ENCODE measurements around the gene FUNDC1. TPM values are rescaled to one million over a fixed set of nuclear protein-coding genes. Genes with fewer than 3 reads are reported as not detected.
"Not testable (repeated sequence)": the region's sequence is repeated elsewhere in the genome, so short reads cannot be mapped to it uniquely, and the experiment has no call there.

Gene FUNDC1
- total RNA-seq (10 to 100 TPM; 25.8 to 31.0 TPM), polyA plus RNA-seq (ENCODE audit: insufficient read length in 2 of 2) (10 to 100 TPM; 28.1 to 30.4 TPM)
- long read RNA-seq, donor 1, transcript FUNDC1-201 (5 exons, 1,196 nt): major isoform, 16 of 20 reads
- long read RNA-seq, donor 1, partial matches to known transcripts: 0 of 20 reads
- long read RNA-seq, donor 1, other reads (novel, unspliced or antisense): 0 of 20 reads
- long read RNA-seq, donor 2, transcript FUNDC1-201 (5 exons, 1,196 nt): major isoform, 5 of 5 reads
- long read RNA-seq, donor 2, partial matches to known transcripts: 0 of 5 reads
- long read RNA-seq, donor 2, other reads (novel, unspliced or antisense): 0 of 5 reads
- long read RNA-seq, donor 3, transcript FUNDC1-201 (5 exons, 1,196 nt): major isoform, 6 of 7 reads
- long read RNA-seq, donor 3, partial matches to known transcripts: 0 of 7 reads
- long read RNA-seq, donor 3, other reads (novel, unspliced or antisense): 0 of 7 reads
- long read RNA-seq, donor 4, transcript FUNDC1-201 (5 exons, 1,196 nt): major isoform, 22 of 27 reads
- long read RNA-seq, donor 4, transcript FUNDC1-202 (4 exons, 1,069 nt): minor isoform, 5 of 27 reads
- long read RNA-seq, donor 4, partial matches to known transcripts: 0 of 27 reads
- long read RNA-seq, donor 4, other reads (novel, unspliced or antisense): 0 of 27 reads

GRCh38 chrX:44542567-44543325, at the start of gene FUNDC1:
TSS of gene FUNDC1 (minus strand) at chrX:44542859. CDS start at chrX:44542832, 27 bp downstream.
- 2% methylated on average over 24 of the region's 35 CpGs for WGBS (ENCODE audit: insufficient coverage)
- DNase-seq (ENCODE audit: low read depth in 4 of 6, low spot score in 6 of 6): peak; percentile 78 to 98 (median 90)
- peak within 1 kb of the TSS; percentile 72 for H3K4me3 ChIP-seq (ENCODE audit: low read depth, low read length)
- H3K27ac ChIP-seq (ENCODE audit: low read depth, low read length): peak within 1 kb of the TSS; percentile 37
- no peaks in the 10 kb centered on the region for H3K4me1 ChIP-seq (ENCODE audit: control insufficient read depth, insufficient read depth, low read length)
- H3K27me3 ChIP-seq (ENCODE audit: control insufficient read depth, insufficient read depth, low read length): peaks cover 2% of the 10 kb centered on the region
- no peaks in the 10 kb centered on the region for H3K36me3 ChIP-seq (ENCODE audit: control insufficient read depth, insufficient read depth, low read length)
- H3K9me3 ChIP-seq (ENCODE audit: control insufficient read depth, insufficient read depth, low read length): no peaks in the 10 kb centered on the region

- H3K9me3 ChIP-seq (ENCODE audit: control insufficient read depth, insufficient read depth, low read length): no peaks in the 10 kb centered on the region
- no peak overlapping the region for H3K4me3 ChIP-seq (ENCODE audit: low read depth, low read length)
- DNase-seq (ENCODE audit: low read depth in 4 of 6, low spot score in 6 of 6): no peak
- 92% methylated on average over 1 of the region's 3 CpGs for WGBS (ENCODE audit: insufficient coverage)
- no peaks in the 10 kb centered on the region for H3K36me3 ChIP-seq (ENCODE audit: control insufficient read depth, insufficient read depth, low read length)
- H3K27me3 ChIP-seq (ENCODE audit: control insufficient read depth, insufficient read depth, low read length): no peaks in the 10 kb centered on the region
- H3K4me1 ChIP-seq (ENCODE audit: control insufficient read depth, insufficient read depth, low read length): no peaks in the 10 kb centered on the region
- no peak overlapping the region for H3K27ac ChIP-seq (ENCODE audit: low read depth, low read length)
Measured at GRCh38 chrX:44585866-44586265, 43.2 kb upstream of the FUNDC1 start.

- no peak overlapping the region for H3K27ac ChIP-seq (ENCODE audit: low read depth, low read length)
- no peaks in the 10 kb centered on the region for H3K9me3 ChIP-seq (ENCODE audit: control insufficient read depth, insufficient read depth, low read length)
- H3K27me3 ChIP-seq (ENCODE audit: control insufficient read depth, insufficient read depth, low read length): no peaks in the 10 kb centered on the region
- no peaks in the 10 kb centered on the region for H3K36me3 ChIP-seq (ENCODE audit: control insufficient read depth, insufficient read depth, low read length)
- DNase-seq (ENCODE audit: low read depth in 4 of 6, low spot score in 6 of 6): no peak
- H3K4me3 ChIP-seq (ENCODE audit: low read depth, low read length): no peak overlapping the region
- WGBS (ENCODE audit: insufficient coverage): no CpG with 5 or more reads among the region's 3 CpGs
- H3K4me1 ChIP-seq (ENCODE audit: control insufficient read depth, insufficient read depth, low read length): no peaks in the 10 kb centered on the region
Measured at GRCh38 chrX:44580466-44580865, 37.8 kb upstream of the FUNDC1 start.

GRCh38 chrX:44572340-44572938, 29.8 kb upstream of the FUNDC1 start:
- Histone ChIP-seq H3K4me1 (ENCODE audit: control insufficient read depth, insufficient read depth, low read length) (no peaks in the 10 kb centered on the region), H3K4me3 (ENCODE audit: low read depth, low read length) (no peak overlapping the region), H3K27me3 (ENCODE audit: control insufficient read depth, insufficient read depth, low read length) (no peaks in the 10 kb centered on the region), H3K27ac (ENCODE audit: low read depth, low read length) (no peak overlapping the region), H3K36me3 (ENCODE audit: control insufficient read depth, insufficient read depth, low read length) (no peaks in the 10 kb centered on the region), H3K9me3 (ENCODE audit: control insufficient read depth, insufficient read depth, low read length) (no peaks in the 10 kb centered on the region)
- 85% methylated on average over 3 of the region's 4 CpGs for WGBS (ENCODE audit: insufficient coverage)
- no peak for DNase-seq (ENCODE audit: low read depth in 4 of 6, low spot score in 6 of 6)

GRCh38 chrX:44570522-44570921, 27.9 kb upstream of the FUNDC1 start:
- no peak for DNase-seq (ENCODE audit: low read depth in 4 of 6, low spot score in 6 of 6)
- no peak overlapping the region for H3K4me3 ChIP-seq (ENCODE audit: low read depth, low read length)
- no CpG with 5 or more reads among the region's 2 CpGs for WGBS (ENCODE audit: insufficient coverage)

GRCh38 chrX:44569122-44569521, 26.5 kb upstream of the FUNDC1 start:
- peak in 1 of 6 donors; percentile 4 for DNase-seq (ENCODE audit: low read depth in 4 of 6, low spot score in 6 of 6)
- WGBS (ENCODE audit: insufficient coverage): no CpG with 5 or more reads among the region's 1 CpG
- no peaks in the 10 kb centered on the region for H3K27me3 ChIP-seq (ENCODE audit: control insufficient read depth, insufficient read depth, low read length)
- no peak overlapping the region for H3K27ac ChIP-seq (ENCODE audit: low read depth, low read length)
- H3K4me1 ChIP-seq (ENCODE audit: control insufficient read depth, insufficient read depth, low read length): no peaks in the 10 kb centered on the region
- H3K9me3 ChIP-seq (ENCODE audit: control insufficient read depth, insufficient read depth, low read length): no peaks in the 10 kb centered on the region
- no peaks in the 10 kb centered on the region for H3K36me3 ChIP-seq (ENCODE audit: control insufficient read depth, insufficient read depth, low read length)
- H3K4me3 ChIP-seq (ENCODE audit: low read depth, low read length): no peak overlapping the region

More at GRCh38 chrX:44570522-44570921, 27.9 kb upstream of the FUNDC1 start:
- no peaks in the 10 kb centered on the region for H3K9me3 ChIP-seq (ENCODE audit: control insufficient read depth, insufficient read depth, low read length)
- H3K4me1 ChIP-seq (ENCODE audit: control insufficient read depth, insufficient read depth, low read length): no peaks in the 10 kb centered on the region
- no peaks in the 10 kb centered on the region for H3K36me3 ChIP-seq (ENCODE audit: control insufficient read depth, insufficient read depth, low read length)
- H3K27me3 ChIP-seq (ENCODE audit: control insufficient read depth, insufficient read depth, low read length): no peaks in the 10 kb centered on the region
- no peak overlapping the region for H3K27ac ChIP-seq (ENCODE audit: low read depth, low read length)

- H3K27me3 ChIP-seq (ENCODE audit: control insufficient read depth, insufficient read depth, low read length): no peaks in the 10 kb centered on the region
- no peak for DNase-seq (ENCODE audit: low read depth in 4 of 6, low spot score in 6 of 6)
- WGBS (ENCODE audit: insufficient coverage): 50% methylated on average over 1 of the region's 3 CpGs
- H3K36me3 ChIP-seq (ENCODE audit: control insufficient read depth, insufficient read depth, low read length): no peaks in the 10 kb centered on the region
- H3K9me3 ChIP-seq (ENCODE audit: control insufficient read depth, insufficient read depth, low read length): no peaks in the 10 kb centered on the region
- H3K4me3 ChIP-seq (ENCODE audit: low read depth, low read length): no peak overlapping the region
- H3K4me1 ChIP-seq (ENCODE audit: control insufficient read depth, insufficient read depth, low read length): no peaks in the 10 kb centered on the region
- H3K27ac ChIP-seq (ENCODE audit: low read depth, low read length): no peak overlapping the region
Measured at GRCh38 chrX:44568196-44568595, 25.5 kb upstream of the FUNDC1 start.

GRCh38 chrX:44561896-44562295, 19.2 kb upstream of the FUNDC1 start:
- H3K4me3 ChIP-seq (ENCODE audit: low read depth, low read length); DNase-seq (ENCODE audit: low read depth in 4 of 6, low spot score in 6 of 6); H3K36me3 ChIP-seq (ENCODE audit: control insufficient read depth, insufficient read depth, low read length); H3K27ac ChIP-seq (ENCODE audit: low read depth, low read length); H3K9me3 ChIP-seq (ENCODE audit: control insufficient read depth, insufficient read depth, low read length); H3K4me1 ChIP-seq (ENCODE audit: control insufficient read depth, insufficient read depth, low read length); H3K27me3 ChIP-seq (ENCODE audit: control insufficient read depth, insufficient read depth, low read length): not testable (repeated sequence)
- WGBS (ENCODE audit: insufficient coverage): 44% methylated on average over 2 of the region's 6 CpGs

- Histone ChIP-seq H3K27ac (ENCODE audit: low read depth, low read length) (no peak overlapping the region), H3K27me3 (ENCODE audit: control insufficient read depth, insufficient read depth, low read length) (no peaks in the 10 kb centered on the region), H3K36me3 (ENCODE audit: control insufficient read depth, insufficient read depth, low read length) (no peaks in the 10 kb centered on the region), H3K9me3 (ENCODE audit: control insufficient read depth, insufficient read depth, low read length) (no peaks in the 10 kb centered on the region), H3K4me1 (ENCODE audit: control insufficient read depth, insufficient read depth, low read length) (no peaks in the 10 kb centered on the region), H3K4me3 (ENCODE audit: low read depth, low read length) (no peak overlapping the region)
- WGBS (ENCODE audit: insufficient coverage): no CpG with 5 or more reads among the region's 5 CpGs
- DNase-seq (ENCODE audit: low read depth in 4 of 6, low spot score in 6 of 6): no peak
Measured at GRCh38 chrX:44550563-44550962, 7.9 kb upstream of the FUNDC1 start.

Measured in spinal cord (tissue), 10 donors.